GM12878 (cell line): ENCODE results near the gene EHD4. TPM values are rescaled to one million over a fixed set of nuclear protein-coding genes. Genes with fewer than 3 reads are reported as not detected.

Experiments used
- CUX1 ChIP-seq: IDR thresholded peaks from 2 replicates; pipeline ENCODE4 v1.6.1; 2012; ENCODE audit warnings: improper control_type of control experiment, low read depth, low read length; ENCODE audit not compliant: insufficient replicate concordance
- EED ChIP-seq: sonication (generic); IDR thresholded peaks from 2 replicates; pipeline ENCODE4 v1.6.1; 2016; ENCODE audit warnings: antibody characterized with exemption, low read depth
- FOXK2 ChIP-seq: fragments of 450-650 bp; IDR thresholded peaks from 2 replicates; pipeline ENCODE4 v1.6.1; 2017; ENCODE audit warnings: mild to moderate bottlenecking, moderate library complexity
- GATAD2B ChIP-seq: fragments of 450-650 bp; conservative IDR thresholded peaks from 2 replicates; pipeline ENCODE4 v1.6.1; 2017; ENCODE audit warnings: low read depth, mild to moderate bottlenecking, moderate library complexity
- KDM1A ChIP-seq: fragments of 200-600 bp; sonication (generic); IDR thresholded peaks from 2 replicates; pipeline ENCODE4 v1.6.1; 2016; ENCODE audit warnings: borderline replicate concordance
- NFIC ChIP-seq: IDR thresholded peaks from 2 replicates; pipeline ENCODE4 v1.6.1; 2012; ENCODE audit warnings: low read depth, mild to moderate bottlenecking, inconsistent platforms, low read length, moderate library complexity
- SKIL ChIP-seq: fragments of 450-650 bp; IDR thresholded peaks from 2 replicates; pipeline ENCODE4 v1.6.1; 2017; ENCODE audit warnings: mild to moderate bottlenecking, low read depth, inconsistent platforms; ENCODE audit not compliant: poor library complexity, severe bottlenecking
- ZSCAN29 ChIP-seq: fragments of 450-650 bp; IDR thresholded peaks from 2 replicates; pipeline ENCODE4 v1.6.1; 2017; ENCODE audit warnings: mild to moderate bottlenecking, moderate library complexity
- polyA plus RNA-seq, 11 experiments: library from polyadenylated mRNA; depleted of rRNA in 4 of 11; unstranded in 6 of 11; stranded (reverse) in 5 of 11; fragments of >200 nt; fragmentation: Nextera tagmentation in 4 of 11; fragmentation: Illumina TruSeq in 1 of 11; extraction: Ambion mirVana in 4 of 11; extraction: Trizol in 1 of 11; gene quantifications; 1 replicate in 1 of 11; 2 replicates in 10 of 11; pipeline versions ENCODE4 v1.2.1 to v1.2.3, GENCODE V29; 2011 to 2016; ENCODE audit warnings: inconsistent platforms in 2 of 11, missing spikeins in 2 of 11, low read depth in 1 of 11
- total RNA-seq, 4 experiments: library from RNA; depleted of rRNA in 3 of 4; stranded (reverse); fragments of >200 nt in 3 of 4; fragmentation: Illumina TruSeq in 1 of 4; extraction: Trizol in 1 of 4; gene quantifications; 2 replicates each; pipeline versions ENCODE4 v1.2.1 to v1.2.3, GENCODE V29; 2013 to 2021

The EHD4 gene
- total and polyA plus RNA-seq, 10 of the 15 experiments (the other 5 are each of a cell fraction or from before 2014, with no cell fraction given) = 4.2 to 62.9 (median 44.7) TPM

- no peak for TF ChIP-seq GATAD2B
- peak; percentile 73 for TF ChIP-seq EED
- no peak for TF ChIP-seq ZSCAN29
- no peak for TF ChIP-seq KDM1A
- no peak for TF ChIP-seq NFIC
- TF ChIP-seq CUX1 = no peak
- TF ChIP-seq SKIL = no peak
- TF ChIP-seq FOXK2 = no peak
Observed at GRCh38 chr15:42010434-42010833, 38.1 kb upstream of the EHD4 start (continued).
